ENCODE measurements around the gene SLC37A3.
"Not testable (repeated sequence)": the region's sequence is repeated elsewhere in the genome, so short reads cannot be mapped to it uniquely, and the experiment has no call there.

Gene SLC37A3

DNA sequence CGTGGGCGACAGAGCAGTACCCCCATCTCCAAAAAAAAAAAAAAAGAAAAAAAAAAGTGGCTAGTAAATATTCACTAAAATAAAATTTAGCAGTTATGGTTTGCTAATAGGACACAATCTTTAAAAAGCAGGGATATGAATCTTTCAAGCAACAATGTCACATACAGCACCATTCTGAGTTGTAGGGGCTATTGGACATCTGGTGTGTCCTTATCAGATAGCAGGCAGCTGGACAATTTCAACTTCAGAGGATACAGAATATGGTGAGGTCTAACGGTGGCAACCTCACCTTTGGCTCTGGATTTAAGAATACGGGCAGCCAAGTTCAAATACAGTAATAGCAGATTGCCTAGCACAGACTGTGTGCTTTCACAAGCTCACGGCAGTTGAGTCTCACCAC, 51.1 kb downstream of the SLC37A3 start:
- DNase-seq (ENCODE audit: low spot score), result no peak

DNA sequence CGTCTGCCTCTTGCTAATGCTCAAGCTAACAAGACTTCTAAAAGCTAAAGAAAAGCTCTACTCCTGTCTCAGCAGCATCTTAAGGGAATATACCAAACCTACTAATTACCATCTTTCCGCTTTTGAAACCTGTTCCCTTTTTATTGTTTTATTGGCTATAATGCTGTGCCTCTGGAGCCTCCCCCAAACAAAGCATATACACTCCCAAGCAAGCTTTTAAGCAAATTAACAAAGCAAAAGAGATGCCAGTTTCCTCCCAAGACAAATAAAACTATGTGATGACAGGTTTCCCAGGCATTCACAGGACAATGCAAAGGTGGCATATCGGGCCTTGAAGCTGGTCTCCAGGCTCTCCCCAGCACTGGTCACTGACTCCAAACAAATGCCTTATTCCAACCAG, 52.9 kb downstream of the SLC37A3 start:
- no peak for DNase-seq (ENCODE audit: low spot score)

DNA sequence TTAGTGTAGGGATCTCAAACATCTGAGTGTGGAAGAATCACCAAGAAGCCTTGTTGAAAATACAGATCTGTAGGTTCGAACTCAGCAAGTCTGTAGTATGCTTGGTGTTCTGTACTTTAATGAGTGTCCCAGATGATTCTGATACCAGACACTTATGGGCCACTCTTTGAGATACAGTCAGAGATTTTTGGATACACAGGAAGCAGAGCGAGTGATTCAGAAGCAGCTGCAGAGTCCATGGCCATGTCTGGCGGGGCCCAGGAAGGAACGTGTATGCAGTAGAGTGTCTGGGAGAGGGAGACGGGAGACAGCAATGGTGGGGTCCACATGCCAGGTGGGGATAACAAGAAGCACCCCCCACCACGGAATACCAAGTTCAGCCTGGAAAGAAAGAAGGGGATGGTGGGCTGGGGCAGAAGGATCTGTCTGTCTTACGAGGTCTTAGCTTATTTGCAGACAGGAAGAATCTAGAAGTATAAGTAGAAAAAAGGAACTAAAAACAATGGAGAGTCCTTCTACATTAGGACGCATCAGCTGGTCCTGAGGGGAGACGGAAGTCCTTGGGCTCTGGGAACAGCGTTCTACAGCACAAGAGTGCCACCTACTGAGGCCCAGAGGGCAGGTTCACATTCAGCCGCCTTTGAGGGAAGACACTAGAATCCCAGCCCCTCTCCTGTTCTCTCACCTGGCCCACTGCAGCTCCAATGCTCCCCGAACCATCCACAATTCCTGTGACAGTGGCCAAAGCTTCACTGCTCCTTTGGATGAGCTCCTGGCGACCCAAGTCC, 55.4 kb downstream of the SLC37A3 start:
- no peak for DNase-seq (ENCODE audit: low spot score)

DNA sequence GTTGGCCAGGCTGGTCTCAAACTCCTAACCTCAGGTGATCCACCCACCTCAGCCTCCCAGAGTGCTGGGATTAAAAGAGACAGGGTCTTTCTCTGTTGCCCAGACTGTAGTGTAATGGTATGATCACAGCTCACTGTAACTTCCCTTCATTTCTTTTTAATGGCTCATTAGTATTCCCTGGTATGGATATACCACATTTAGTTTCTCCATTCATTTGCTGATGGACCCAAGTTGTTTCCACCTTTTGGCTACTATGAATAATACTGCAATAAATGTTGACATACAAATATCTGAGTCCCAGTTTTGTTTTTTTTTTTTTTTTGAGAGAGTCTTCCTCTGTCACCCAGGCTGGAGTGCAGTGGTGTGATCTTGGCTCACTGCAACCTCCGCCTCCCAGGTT, 59.4 kb downstream of the SLC37A3 start:
- not testable (repeated sequence) for DNase-seq (ENCODE audit: low spot score)

DNA sequence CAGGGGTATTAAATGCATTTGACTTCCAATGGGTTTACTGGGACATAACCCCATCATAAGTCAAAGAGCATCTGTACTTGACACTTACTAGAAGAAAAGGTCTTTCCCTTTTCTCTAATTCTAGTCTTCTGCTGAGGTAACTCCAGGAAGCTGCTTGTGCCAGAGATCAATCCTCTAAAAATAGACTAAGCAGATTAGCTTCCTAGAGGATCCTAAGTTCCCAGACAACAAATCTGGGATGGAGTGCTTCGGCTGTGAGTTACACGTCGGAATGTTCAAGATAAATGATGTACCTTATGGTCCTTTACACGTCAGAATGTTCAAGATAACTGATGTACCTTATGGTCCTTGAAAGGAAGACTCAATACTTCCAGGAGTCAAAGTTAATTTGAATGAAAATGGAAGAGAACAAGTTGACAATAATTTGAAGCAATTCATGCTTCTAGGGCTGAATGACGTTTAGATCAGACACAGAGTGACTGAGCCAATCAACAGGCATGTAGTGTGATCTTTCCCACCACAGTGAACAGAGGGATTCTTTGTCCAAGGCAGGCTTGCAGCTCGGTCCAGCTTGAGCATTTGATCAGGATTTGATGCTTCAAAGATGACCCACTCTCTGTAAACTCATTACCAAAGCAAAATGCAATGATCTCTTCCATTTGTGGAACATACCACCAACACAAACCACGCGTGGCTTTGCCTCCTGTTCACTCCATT, 63.8 kb downstream of the SLC37A3 start:
- DNase-seq (ENCODE audit: low spot score), result no peak

DNA sequence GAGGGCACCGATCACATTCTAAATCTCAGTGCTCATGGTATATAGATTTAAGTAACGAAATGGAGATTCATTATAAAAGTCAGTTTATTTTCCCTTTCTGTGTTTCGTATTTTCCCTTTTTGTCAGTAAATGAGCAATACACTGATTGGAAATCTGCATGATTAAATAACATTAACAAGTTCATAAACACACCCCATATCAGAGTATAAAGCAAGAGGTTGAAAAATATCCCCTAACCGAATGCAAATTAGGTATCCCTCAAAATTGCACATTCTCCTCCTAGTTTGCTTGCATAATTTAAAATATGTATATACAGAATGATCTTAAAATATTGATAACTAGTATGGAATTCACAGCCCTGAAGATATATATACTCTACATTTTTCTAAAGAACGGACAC, 64.6 kb downstream of the SLC37A3 start:
- no peak for DNase-seq (ENCODE audit: low spot score)

DNA sequence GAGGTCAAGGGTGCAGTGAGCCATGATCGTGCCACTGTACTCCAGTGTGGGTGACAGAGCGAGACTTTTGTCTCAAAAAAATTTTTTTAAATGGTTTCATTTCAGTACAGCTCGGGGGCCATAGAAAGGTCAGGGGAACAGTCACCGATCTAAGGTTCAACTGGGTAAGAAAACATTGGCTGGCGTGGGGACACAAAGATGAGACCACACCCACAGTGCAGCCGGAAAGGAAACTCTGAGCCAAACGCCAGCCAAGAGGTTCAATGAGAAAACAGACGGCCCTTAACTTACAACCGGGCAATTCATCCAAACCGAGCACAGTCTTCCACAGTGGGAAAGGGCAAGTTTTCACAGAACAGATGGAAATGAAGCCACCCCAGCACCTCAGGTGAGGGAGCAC, 65.1 kb downstream of the SLC37A3 start:
- DNase-seq (ENCODE audit: low spot score), result no peak

DNA sequence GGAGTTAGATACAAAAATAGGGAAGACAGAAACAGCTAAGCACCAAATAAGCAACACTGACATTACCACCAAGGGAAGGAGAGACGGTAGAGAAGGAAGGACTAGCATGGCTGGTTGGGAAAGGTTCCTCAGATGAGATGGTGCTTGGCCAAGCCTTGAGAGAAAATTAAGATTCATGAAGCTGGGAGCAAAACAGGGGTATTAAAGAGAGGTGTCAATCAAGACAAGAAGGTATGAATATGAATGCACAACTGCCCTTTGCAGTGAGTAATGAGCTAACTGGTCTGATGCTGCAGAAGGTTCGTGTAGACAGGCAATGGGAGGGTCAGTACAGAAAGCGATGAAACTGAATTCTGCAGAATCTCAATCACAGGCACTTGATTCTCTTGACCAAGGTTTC, 67.7 kb downstream of the SLC37A3 start:
- no peak for DNase-seq (ENCODE audit: low spot score)

DNA sequence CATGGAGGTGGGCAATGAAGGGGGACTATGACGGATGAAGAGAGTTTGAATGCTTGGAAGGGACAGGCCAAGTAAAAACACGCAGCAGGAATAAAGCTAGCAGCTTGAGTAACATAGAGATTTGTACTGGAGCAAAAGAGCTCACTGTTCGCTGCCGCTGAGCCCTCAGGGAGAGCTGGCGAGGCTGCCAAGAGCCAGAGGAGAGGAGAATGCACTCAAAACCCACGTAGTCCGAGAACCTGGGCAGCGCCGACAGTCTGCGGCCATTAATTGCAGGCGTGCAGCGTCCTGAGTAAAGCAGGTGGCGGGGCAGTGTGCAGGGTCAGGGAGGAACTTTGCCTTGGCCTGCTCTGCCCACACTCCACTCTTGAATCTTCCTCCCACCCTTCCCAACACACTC, 68.2 kb downstream of the SLC37A3 start:
- DNase-seq (ENCODE audit: low spot score), result no peak

DNA sequence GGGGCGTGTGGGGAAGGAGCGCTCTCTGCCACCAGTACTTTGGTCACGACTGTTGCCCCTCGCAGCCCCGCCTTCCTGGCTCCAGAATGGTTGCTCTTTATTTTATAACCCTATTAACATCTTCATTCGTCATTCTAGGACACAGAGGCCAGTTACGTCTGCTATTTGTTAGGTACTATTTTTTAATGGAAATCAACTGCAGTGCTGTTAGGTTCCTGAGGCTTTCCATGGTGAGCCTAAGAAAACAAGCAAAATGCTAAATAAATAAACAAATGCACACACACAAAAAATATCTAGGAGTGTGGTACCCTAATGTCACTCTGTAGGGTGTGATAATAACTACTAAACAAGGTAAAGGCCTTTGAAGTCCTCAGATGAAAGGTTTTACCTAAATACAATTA, 71.1 kb downstream of the SLC37A3 start:
- DNase-seq (ENCODE audit: low spot score), result no peak

DNA sequence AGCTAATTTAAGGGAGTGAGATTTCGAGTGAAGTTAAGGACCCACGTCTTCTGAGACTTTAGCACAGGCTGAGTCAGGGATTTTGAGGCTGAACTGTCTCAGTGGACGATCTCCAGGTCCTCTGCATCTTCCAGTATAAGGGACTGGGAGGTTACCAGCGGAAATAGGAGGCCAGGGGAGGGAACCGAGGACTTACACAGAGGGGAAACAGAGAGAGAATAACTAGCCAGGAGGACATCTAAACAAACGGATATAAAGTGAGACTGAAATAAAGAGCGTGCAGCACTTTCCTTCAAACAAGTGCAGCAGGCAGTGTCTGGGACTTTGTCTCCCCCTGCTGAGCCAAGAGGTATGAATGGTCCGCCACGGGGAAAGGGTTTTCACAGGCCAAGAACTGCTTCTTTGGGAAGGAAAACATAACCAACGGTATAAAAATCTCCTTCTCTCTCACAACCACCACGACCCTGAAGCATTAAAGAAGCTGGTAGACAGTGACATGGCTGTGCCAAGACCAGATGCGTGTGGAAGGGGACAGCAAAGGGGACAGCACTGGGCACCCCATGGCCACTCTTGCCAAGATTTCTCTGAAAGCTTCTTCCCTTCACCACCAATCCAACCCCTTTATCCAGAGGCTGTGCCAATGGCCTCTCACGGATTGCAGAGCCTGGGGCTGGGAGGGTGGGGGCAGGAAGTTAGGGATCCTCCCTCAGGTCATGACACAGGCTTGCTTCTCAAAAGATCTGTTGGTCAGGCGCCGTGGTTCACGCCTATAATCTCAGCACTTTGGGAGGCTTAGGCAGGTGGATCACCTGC, 72.0 kb downstream of the SLC37A3 start:
- DNase-seq (ENCODE audit: low spot score), result peak; percentile 46

DNA sequence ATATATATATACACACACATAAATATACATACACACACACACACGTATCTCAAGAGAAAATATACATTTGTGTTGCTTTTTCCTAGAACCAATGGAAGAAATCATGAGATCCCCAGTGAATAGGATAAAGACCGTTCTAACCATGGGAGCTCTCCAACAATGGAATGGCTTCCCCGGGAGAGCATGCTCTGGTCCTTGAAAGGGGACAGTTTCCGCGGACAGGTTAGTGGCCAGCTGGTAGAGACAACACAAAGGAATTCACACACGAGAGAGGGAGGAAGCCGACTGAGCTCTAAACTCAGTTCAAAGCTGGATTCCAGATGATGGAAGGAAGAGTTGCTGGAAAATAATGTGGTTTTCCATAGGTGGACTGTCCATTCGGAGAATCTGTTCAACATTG, 72.7 kb downstream of the SLC37A3 start:
- DNase-seq (ENCODE audit: low spot score), result no peak

DNA sequence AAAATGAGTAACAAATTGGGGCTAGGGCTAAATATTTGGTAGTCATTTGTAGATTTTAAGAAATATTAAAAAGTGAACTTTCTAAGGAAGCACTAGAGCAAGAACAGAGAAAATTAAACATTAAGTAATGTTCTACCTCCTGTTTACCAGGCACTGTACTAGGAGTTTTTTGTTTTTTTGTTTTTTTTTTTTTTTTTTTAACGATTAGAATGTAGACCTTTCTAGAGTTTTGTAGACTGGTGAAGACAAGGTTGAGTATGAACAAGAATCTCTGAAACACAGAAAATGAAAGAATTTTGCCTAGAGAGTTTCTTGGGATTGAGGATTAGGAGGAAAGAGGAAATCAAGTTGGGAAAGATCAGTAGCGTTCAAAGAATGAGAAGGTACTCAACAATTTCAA, 73.6 kb downstream of the SLC37A3 start:
- no peak for DNase-seq (ENCODE audit: low spot score)

DNA sequence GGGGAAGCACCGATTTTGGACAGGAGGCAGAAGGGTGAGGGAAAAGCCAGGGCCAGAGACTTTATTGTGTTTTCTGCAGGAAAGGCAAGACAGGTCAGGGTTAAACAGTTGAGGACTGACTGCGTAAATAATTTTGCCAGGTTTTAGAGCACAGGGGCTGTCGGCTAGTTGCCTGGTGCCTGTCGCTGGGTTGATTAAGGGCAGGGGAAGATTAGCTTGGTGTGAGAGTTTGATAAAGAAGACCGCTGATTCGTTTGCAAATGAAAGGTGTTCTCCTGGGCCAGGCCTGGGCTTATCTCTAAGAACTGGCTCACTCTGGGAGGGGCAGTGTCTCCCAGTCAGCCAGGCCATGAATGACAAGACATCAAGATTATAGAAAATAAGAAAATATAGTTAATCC, 75.6 kb downstream of the SLC37A3 start:
- DNase-seq (ENCODE audit: low spot score), result no peak

DNA sequence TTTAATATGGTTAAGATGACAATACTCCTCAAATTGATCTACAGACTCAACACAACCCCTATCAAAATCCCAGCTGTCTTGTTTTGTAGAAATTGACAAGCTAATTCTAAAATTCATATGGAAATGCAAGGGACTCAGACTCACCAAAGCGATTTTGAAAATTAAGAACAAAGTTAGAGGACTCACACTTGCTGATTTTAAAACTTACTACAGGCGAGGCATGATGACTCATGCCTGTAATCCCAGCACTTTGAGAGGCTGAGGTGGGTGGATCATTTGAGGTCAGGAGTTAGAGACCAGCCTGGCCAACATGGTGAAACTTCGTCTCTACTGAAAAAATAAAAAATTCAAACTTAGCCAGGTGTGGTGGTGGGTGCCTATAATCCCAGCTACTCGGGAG, 78.3 kb downstream of the SLC37A3 start:
- not testable (repeated sequence) for DNase-seq (ENCODE audit: low spot score)

DNA sequence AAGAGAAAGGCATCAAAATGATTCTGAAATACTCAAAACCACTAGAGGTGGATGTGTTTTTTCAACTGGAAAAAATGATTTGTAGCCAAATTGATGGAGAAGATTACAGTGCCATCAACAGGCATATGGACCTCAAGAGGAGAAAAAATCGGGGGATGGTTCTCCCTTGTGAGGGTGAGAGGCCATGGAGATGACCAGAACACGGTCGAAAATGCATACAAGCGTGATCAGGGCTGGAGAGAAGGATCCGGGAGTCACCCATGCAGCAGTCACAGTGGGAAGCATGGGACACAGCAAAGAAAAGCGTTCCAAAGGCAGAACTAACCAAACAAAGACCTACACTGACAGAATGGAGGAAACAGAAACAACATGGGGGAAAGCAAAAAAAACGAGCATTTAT, 80.3 kb downstream of the SLC37A3 start:
- no peak for DNase-seq (ENCODE audit: low spot score)

DNA sequence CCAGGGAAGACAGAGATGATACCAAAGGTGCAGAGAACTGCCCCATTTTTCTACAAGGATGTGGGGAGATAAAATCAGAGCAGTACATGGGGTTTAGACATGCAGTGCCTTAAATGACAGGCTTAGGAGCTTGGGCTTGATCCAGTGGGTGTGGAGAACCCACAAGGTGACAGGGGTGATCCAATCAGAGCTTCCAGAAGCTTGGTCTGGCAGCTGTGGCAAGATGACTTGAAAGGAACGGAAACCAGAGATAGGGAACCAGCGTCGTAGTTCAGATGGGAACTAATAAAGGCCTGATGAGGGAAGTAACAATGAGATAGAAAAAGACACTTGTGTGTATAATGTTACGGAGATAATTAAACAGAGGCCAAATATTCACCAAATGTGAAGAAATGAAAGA, 80.7 kb downstream of the SLC37A3 start:
- no peak for DNase-seq (ENCODE audit: low spot score)

DNA sequence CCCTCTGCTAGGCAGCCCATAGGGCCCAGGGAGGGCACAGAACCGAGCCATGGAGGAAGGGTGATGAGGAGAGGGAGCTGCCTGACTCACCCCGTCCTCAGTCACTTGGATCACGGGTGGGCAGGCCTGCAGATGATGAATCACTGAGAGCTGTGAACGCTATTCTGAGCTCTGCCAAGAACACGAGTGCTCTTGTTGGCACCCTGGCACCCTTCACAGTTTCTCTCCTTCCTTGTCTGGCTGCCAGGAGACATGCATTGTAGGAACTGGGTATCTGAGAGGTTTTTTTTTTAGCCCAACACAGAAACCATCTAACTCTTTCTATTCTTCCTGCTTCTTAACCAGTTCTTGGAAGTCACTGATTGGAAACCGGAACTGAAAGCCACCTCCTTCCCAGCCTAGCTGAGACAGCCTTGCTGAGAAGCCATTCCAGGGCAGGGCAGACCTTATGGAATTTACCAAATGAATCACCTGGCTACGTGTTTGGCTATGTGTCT, 82.1 kb downstream of the SLC37A3 start:
- no peak for DNase-seq (ENCODE audit: low spot score)

DNA sequence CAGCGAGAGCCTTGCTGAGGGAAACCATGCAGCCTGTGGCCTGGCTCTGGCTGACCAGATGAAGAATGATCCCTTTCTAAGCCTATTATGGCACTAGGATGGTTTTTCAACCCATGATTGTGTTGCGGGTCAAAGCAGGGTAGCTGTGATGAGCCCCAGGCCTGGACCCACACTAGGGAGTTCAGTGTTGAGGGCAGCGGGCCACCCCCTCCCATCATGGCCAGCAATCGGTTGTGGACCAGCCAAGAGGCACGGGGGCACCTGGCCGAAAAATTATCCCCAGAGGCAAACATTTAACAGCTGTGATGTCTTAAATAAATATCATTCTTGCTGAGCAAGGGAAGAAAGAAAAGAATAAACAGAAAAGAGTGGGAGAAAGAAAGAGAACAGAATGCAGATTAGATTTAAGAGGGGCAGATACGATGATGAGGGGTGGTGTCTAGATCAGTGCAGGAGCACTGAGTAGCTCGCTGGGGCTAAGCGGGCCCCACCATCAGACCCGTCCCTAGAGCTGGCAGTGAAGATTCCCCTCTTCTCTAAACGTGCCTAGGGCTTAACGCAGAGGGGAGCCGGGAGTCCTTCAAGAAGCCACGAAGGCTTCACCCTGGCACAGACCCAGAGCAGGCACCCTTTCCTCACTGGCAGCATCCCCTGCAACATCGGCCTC, 82.7 kb downstream of the SLC37A3 start:
- no peak for DNase-seq (ENCODE audit: low spot score)

DNA sequence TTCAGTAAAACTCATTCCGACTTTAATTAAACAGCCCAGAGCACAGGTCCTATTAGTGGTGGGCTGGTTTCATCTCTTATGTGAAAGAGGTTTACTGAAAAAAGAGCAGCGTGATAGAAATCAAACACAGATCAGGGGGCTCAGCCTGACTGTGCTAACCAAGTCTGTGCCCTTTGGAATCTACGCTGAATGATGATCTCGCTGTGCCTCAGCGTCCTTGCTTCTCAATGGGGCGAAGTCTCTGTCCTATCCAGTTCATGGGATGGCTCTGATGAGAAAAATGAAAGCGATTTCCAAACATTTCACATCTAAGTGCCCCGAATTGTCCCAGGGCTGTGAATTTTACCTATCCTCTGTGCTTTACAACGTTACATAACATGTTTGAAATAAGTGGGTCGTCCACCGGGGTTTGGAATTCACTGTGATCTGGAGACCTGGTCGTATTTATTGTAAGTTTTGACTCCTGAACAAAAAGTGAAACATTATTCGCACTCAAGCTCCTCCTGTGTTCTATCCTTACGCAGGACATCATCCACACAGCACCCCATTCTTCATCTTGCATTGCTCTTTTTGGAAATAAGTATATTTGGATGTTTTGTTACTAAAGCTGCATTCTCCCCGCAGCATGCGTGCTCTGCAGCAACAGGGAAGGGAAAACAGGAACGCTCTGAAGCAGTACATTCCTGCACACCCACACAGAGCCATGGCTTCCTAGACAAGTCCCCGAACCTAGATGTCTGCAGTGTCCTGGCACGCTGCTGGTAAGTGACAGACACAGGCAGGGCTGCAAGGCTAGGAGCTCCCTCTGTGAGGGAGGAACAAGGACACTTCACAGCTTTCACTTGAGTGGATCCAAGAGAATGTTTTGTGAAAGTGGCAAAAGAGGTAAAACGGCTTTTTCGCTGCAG, 83.5 kb downstream of the SLC37A3 start:
- DNase-seq (ENCODE audit: low spot score), result no peak
